Measurements from ENCODE around the gene FAM227B. TPM values are rescaled to one million over a fixed set of nuclear protein-coding genes. Genes with fewer than 3 reads are reported as not detected.

FAM227B gene
- total and polyA plus RNA-seq, 2 of the 13 experiments (the other 11 are each of a cell fraction or from before 2014, with no cell fraction given): 1.9 to 2.6 TPM

DNA sequence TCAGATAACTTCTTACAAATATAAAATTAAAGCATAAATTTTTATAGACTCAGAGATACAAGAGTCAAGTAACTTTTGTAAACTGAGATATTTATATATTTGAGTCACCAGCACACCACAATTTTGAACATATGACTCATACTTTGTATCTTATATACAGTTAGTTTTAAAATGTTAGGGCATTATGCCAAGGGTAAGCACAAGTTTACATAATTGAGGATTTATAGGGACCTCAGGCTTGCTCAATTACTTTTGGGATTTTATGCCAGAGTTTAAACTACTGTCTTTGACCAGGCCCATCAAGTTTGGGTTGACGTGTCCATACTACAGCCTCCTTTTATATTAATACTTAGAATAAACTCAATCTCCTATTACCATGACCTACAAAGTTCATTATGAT, 205.0 kb downstream of the FAM227B start:
- BruUV-seq (replicated peaks): no TSS peak

More for the DNA sequence above, 205.0 kb downstream of the FAM227B start:
- ChIA-PET CTCF (ENCODE audit: low intra/inter-chr PET ratio, low total read pairs) (no interaction called here), POLR2A (no interaction called here)
- H3K79me2 ChIP-seq (ENCODE audit: insufficient read depth, low read length): no peaks in the 10 kb centered on the region
- DNase-seq (ENCODE audit: low spot score): no peak
- H4K20me1 ChIP-seq (ENCODE audit: insufficient read depth, low read length): no peaks in the 10 kb centered on the region
- no peak for FAIRE-seq
- H2AFZ ChIP-seq (ENCODE audit: low read length): no peak overlapping the region
- H3K27me3 ChIP-seq (ENCODE audit: control insufficient read depth in 1 of 2, insufficient read depth in 2 of 2, low read length in 2 of 2): no peaks in the 10 kb centered on the region
- H3K36me3 ChIP-seq (replicated peaks in 1 of 2; ENCODE audit: control insufficient read depth in 1 of 2, insufficient read depth in 2 of 2, low read length in 2 of 2): no peaks in the 10 kb centered on the region
- no peaks in the 10 kb centered on the region for H3K4me1 ChIP-seq (ENCODE audit: insufficient read depth, low read length)
- H3K9me3 ChIP-seq (ENCODE audit: low read length): no peaks in the 10 kb centered on the region
- H3K4me3 ChIP-seq (replicated peaks in 1 of 3; ENCODE audit: insufficient read depth in 1 of 3, low read depth in 2 of 3, low read length in 3 of 3): no peak overlapping the region
- ATAC-seq: no peak
- intact Hi-C loops (cut with micrococcal nuclease; ENCODE audit: unreplicated experiment): no loop called here
- no peak overlapping the region for H3K4me2 ChIP-seq (ENCODE audit: low read depth, low read length)
- WGBS (ENCODE audit: low lambda C conversion rate): 67% methylated on average over 1 of the region's 1 CpG
- H3K27ac ChIP-seq (ENCODE audit: extremely low read length, insufficient read depth, low read length): no peak overlapping the region
- no peak overlapping the region for H3K9ac ChIP-seq (ENCODE audit: insufficient read depth, low read depth, low read length)
- TF ChIP-seq NR1H2 (CRISPR knock-in tag; IDR thresholded peaks at IDR 0.05; ENCODE audit: borderline replicate concordance, low read depth) (no peak), NCOA5 (CRISPR knock-in tag; IDR thresholded peaks at IDR 0.05) (no peak), ARID2 (CRISPR knock-in tag; IDR thresholded peaks at IDR 0.05; ENCODE audit: borderline replicate concordance) (no peak), XBP1 (CRISPR knock-in tag; IDR thresholded peaks at IDR 0.05) (no peak), ATRX (CRISPR knock-in tag; IDR thresholded peaks at IDR 0.05; ENCODE audit: borderline replicate concordance) (no peak), HDAC1 (CRISPR knock-in tag; IDR thresholded peaks at IDR 0.05) (no peak), KLF9 (CRISPR knock-in tag; IDR thresholded peaks at IDR 0.05; ENCODE audit: low read depth) (no peak), GABPA (IDR thresholded peaks at IDR 0.05; ENCODE audit: low read depth, low read length) (no peak), GABPA (CRISPR knock-in tag; IDR thresholded peaks at IDR 0.05; ENCODE audit: low read depth) (no peak), MATR3 (CRISPR knock-in tag; IDR thresholded peaks at IDR 0.05) (no peak), SRSF9 (IDR thresholded peaks at IDR 0.05; ENCODE audit: borderline replicate concordance, insufficient read depth, low read depth, low read length, poor library complexity, severe bottlenecking) (no peak)
- TF ChIP-seq, protein P1, sequence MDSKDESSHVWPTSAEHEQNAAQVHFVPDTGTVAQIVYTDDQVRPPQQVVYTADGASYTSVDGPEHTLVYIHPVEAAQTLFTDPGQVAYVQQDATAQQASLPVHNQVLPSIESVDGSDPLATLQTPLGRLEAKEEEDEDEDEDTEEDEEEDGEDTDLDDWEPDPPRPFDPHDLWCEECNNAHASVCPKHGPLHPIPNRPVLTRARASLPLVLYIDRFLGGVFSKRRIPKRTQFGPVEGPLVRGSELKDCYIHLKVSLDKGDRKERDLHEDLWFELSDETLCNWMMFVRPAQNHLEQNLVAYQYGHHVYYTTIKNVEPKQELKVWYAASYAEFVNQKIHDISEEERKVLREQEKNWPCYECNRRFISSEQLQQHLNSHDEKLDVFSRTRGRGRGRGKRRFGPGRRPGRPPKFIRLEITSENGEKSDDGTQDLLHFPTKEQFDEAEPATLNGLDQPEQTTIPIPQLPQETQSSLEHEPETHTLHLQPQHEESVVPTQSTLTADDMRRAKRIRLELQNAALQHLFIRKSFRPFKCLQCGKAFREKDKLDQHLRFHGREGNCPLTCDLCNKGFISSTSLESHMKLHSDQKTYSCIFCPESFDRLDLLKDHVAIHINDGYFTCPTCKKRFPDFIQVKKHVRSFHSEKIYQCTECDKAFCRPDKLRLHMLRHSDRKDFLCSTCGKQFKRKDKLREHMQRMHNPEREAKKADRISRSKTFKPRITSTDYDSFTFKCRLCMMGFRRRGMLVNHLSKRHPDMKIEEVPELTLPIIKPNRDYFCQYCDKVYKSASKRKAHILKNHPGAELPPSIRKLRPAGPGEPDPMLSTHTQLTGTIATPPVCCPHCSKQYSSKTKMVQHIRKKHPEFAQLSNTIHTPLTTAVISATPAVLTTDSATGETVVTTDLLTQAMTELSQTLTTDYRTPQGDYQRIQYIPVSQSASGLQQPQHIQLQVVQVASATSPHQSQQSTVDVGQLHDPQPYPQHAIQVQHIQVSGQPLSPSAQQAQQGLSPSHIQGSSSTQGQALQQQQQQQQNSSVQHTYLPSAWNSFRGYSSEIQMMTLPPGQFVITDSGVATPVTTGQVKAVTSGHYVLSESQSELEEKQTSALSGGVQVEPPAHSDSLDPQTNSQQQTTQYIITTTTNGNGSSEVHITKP (CRISPR knock-in tag; IDR thresholded peaks at IDR 0.05; ENCODE audit: low read depth): no peak
- TF ChIP-seq, protein P2, sequence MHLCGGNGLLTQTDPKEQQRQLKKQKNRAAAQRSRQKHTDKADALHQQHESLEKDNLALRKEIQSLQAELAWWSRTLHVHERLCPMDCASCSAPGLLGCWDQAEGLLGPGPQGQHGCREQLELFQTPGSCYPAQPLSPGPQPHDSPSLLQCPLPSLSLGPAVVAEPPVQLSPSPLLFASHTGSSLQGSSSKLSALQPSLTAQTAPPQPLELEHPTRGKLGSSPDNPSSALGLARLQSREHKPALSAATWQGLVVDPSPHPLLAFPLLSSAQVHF (CRISPR knock-in tag; IDR thresholded peaks at IDR 0.05): no peak
- in situ Hi-C loops (cut with HindIII; ENCODE audit: extremely low pct_ligation_motif_present, low pct_unique_long_range_greater_than_20kb): no loop called here

Data from HepG2 (cell line).